Astrocyte (in vitro differentiated cells and primary cell): ENCODE measurements around the gene TTLL8.

Experiments
- EZH2 ChIP-seq: IDR thresholded peaks from 2 replicates; pipeline ENCODE4 v1.6.1; 2012; ENCODE audit warnings: mild to moderate bottlenecking, low read length, inconsistent platforms; ENCODE audit not compliant: insufficient read depth
- TF ChIP-seq, protein P1 (sequence below): IDR thresholded peaks from 2 replicates; pipeline ENCODE4 v1.5.1; 2011; ENCODE audit warnings: low read depth, mild to moderate bottlenecking, inconsistent platforms, low read length, moderate library complexity; ENCODE audit not compliant: insufficient read depth

DNA sequence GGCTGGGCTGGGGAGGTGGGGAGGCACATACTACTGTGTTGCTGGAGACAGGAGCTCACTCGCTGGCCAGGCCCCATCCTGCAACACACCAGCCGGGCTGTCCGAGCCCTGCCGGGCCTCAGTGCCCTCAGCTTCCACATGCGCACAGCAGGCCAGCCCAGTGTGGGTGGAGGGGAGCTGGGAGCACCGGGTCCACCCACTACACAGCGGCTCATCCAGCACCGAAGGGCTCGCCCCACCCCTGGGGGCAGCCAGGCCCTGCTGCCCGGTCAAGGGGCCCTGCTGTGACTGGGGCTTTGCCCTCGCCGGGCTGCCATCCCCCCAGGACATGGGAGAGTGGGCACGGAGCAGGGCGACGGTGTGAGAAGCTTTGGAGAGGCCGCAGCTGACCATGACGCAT is 9.3 kb downstream of the TTLL8 start:
- TF ChIP-seq, protein P1, sequence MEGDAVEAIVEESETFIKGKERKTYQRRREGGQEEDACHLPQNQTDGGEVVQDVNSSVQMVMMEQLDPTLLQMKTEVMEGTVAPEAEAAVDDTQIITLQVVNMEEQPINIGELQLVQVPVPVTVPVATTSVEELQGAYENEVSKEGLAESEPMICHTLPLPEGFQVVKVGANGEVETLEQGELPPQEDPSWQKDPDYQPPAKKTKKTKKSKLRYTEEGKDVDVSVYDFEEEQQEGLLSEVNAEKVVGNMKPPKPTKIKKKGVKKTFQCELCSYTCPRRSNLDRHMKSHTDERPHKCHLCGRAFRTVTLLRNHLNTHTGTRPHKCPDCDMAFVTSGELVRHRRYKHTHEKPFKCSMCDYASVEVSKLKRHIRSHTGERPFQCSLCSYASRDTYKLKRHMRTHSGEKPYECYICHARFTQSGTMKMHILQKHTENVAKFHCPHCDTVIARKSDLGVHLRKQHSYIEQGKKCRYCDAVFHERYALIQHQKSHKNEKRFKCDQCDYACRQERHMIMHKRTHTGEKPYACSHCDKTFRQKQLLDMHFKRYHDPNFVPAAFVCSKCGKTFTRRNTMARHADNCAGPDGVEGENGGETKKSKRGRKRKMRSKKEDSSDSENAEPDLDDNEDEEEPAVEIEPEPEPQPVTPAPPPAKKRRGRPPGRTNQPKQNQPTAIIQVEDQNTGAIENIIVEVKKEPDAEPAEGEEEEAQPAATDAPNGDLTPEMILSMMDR: no peak
- TF ChIP-seq EZH2: no peak
